G401.6 (cell line): Measurements from ENCODE around the gene CDK1.

ENCODE experiments used
- FAIRE-seq: peaks from 2 replicates; lab custom pipeline; 2012; peaks lifted over from hg19 to GRCh38; lab: Jason Lieb, UNC

CDK1 gene

GRCh38 chr10:60778971-60779796 lies 906 bp downstream of the CDK1 start:
- peak; percentile 6 for FAIRE-seq

- FAIRE-seq, result no peak
These were observed 3.4 kb downstream of the CDK1 start for GRCh38 chr10:60781661-60782060.

GRCh38 chr10:60784641-60785040 lies 6.4 kb downstream of the CDK1 start:
- FAIRE-seq, result no peak

GRCh38 chr10:60788544-60788943 lies 10.3 kb downstream of the CDK1 start:
- FAIRE-seq, result no peak

- FAIRE-seq, result no peak
These were observed 11.1 kb downstream of the CDK1 start for GRCh38 chr10:60789340-60789739.

GRCh38 chr10:60794953-60795352 lies 16.7 kb downstream of the CDK1 start:
- no peak for FAIRE-seq

- no peak for FAIRE-seq
These were observed 17.4 kb downstream of the CDK1 start for GRCh38 chr10:60795465-60796202.

GRCh38 chr10:60796481-60796880 lies 18.2 kb downstream of the CDK1 start:
- no peak for FAIRE-seq

- FAIRE-seq, result no peak
These were observed 18.9 kb downstream of the CDK1 start for GRCh38 chr10:60797200-60797599.

GRCh38 chr10:60798031-60798430 lies 19.8 kb downstream of the CDK1 start:
- no peak for FAIRE-seq

- no peak for FAIRE-seq
These were observed 20.6 kb downstream of the CDK1 start for GRCh38 chr10:60798870-60799269.

GRCh38 chr10:60799971-60800650 lies 21.8 kb downstream of the CDK1 start:
- no peak for FAIRE-seq

GRCh38 chr10:60800918-60801317 lies 22.6 kb downstream of the CDK1 start:
- FAIRE-seq, result no peak

- FAIRE-seq, result no peak
These were observed 23.2 kb downstream of the CDK1 start for GRCh38 chr10:60801522-60801921.

- FAIRE-seq, result no peak
These were observed 25.2 kb downstream of the CDK1 start for GRCh38 chr10:60803433-60803832.

- no peak for FAIRE-seq
These were observed 25.6 kb downstream of the CDK1 start for GRCh38 chr10:60803865-60804264.

- no peak for FAIRE-seq
These were observed 28.6 kb downstream of the CDK1 start for GRCh38 chr10:60806921-60807320.

GRCh38 chr10:60807499-60807898 lies 29.2 kb downstream of the CDK1 start:
- FAIRE-seq, result no peak

GRCh38 chr10:60808036-60808435 lies 29.8 kb downstream of the CDK1 start:
- no peak for FAIRE-seq

- no peak for FAIRE-seq
These were observed 30.9 kb downstream of the CDK1 start for GRCh38 chr10:60809157-60809556.

- FAIRE-seq, result no peak
These were observed 32.3 kb downstream of the CDK1 start for GRCh38 chr10:60810437-60811182.

GRCh38 chr10:60816628-60817397 lies 38.5 kb downstream of the CDK1 start:
- peak; percentile 91 for FAIRE-seq
